Transverse colon (tissue), 4 donors: ENCODE data around the gene MDGA2.

Experiments
- EP300 ChIP-seq: sonication (generic); formaldehyde crosslinking; IDR thresholded peaks from one replicate; pipeline ENCODE4 v1.6.1; 2017; ENCODE audit warnings: antibody characterized with exemption, low read depth
- POLR2A ChIP-seq: fragments of 450-650 bp; IDR thresholded peaks from one replicate; pipeline ENCODE4 v1.6.1; 2016; ENCODE audit warnings: antibody characterized with exemption, mild to moderate bottlenecking, moderate library complexity
- POLR2AphosphoS5 ChIP-seq, 3 donors: sonication (generic); formaldehyde crosslinking; IDR thresholded peaks; one replicate each; pipeline ENCODE4 v1.6.1; 2016; ENCODE audit warnings: antibody characterized with exemption in 3 of 3
- TF ChIP-seq, protein P1 (sequence below), 5 experiments: fragments of 200-600 bp in 3 of 5; fragments of 450-650 bp in 2 of 5; sonication (generic) in 3 of 5; IDR thresholded peaks; 1 replicate in 2 of 5; 2 replicates in 3 of 5; pipeline ENCODE4 v1.5.1; 2016 to 2017; ENCODE audit warnings: antibody characterized with exemption in 5 of 5, inconsistent platforms in 3 of 5, mild to moderate bottlenecking in 2 of 5, moderate library complexity in 1 of 5

DNA sequence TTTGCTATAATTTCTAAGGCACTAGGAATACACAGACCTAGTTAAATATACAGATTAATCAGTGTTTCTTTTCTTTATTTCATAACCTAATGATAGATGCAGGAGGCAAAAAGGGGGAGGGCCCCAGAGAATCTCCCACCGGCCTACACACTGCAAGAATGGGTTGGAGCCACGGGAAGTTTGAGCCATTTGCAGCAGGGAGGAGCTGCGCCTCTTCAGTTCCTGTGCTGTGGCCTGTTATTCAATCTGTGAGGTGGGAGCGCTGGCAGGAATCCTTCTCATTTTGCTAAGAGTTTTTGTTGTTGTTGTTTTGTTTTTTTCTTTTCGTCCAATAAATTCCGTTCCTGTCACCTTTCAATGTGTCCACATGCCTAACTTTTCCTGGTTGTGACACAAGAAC, 772.6 kb downstream of the MDGA2 start:
- TF ChIP-seq, protein P1, sequence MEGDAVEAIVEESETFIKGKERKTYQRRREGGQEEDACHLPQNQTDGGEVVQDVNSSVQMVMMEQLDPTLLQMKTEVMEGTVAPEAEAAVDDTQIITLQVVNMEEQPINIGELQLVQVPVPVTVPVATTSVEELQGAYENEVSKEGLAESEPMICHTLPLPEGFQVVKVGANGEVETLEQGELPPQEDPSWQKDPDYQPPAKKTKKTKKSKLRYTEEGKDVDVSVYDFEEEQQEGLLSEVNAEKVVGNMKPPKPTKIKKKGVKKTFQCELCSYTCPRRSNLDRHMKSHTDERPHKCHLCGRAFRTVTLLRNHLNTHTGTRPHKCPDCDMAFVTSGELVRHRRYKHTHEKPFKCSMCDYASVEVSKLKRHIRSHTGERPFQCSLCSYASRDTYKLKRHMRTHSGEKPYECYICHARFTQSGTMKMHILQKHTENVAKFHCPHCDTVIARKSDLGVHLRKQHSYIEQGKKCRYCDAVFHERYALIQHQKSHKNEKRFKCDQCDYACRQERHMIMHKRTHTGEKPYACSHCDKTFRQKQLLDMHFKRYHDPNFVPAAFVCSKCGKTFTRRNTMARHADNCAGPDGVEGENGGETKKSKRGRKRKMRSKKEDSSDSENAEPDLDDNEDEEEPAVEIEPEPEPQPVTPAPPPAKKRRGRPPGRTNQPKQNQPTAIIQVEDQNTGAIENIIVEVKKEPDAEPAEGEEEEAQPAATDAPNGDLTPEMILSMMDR (IDR thresholded peaks at IDR 0.05) = no peak
- TF ChIP-seq POLR2AphosphoS5 (IDR thresholded peaks at IDR 0.05) (no peak), POLR2A (no peak), EP300 (no peak)
